Type B pancreatic cell (in vitro differentiated cells): ENCODE measurements around the gene FAM177B. TPM values are rescaled to one million over a fixed set of nuclear protein-coding genes. Genes with fewer than 3 reads are reported as not detected.

Experiments used
- DNase-seq: peaks from one replicate; pipeline ENCODE4 v3.0.0; 2021; ENCODE audit warnings: mixed read lengths; ENCODE audit not compliant: unreplicated experiment; ENCODE audit errors: extremely low spot score
- H3K27ac Mint-ChIP-seq: 2 replicates; pipeline ENCODE4 v1.8.0; 2021; ENCODE audit warnings: mild to moderate bottlenecking, mixed read lengths
- H3K27me3 Mint-ChIP-seq: 2 replicates; pipeline ENCODE4 v1.8.0; 2021; ENCODE audit warnings: mixed read lengths
- H3K36me3 Mint-ChIP-seq: 2 replicates; pipeline ENCODE4 v1.8.0; 2021; ENCODE audit warnings: mixed read lengths
- H3K4me1 Mint-ChIP-seq: one replicate; pipeline ENCODE4 v1.8.0; 2021; ENCODE audit warnings: mixed read lengths; ENCODE audit not compliant: unreplicated experiment
- H3K4me3 Mint-ChIP-seq: 2 replicates; pipeline ENCODE4 v1.8.0; 2021; ENCODE audit warnings: mild to moderate bottlenecking, mixed read lengths
- H3K9me3 Mint-ChIP-seq: 2 replicates; pipeline ENCODE4 v1.8.0; 2021; ENCODE audit warnings: mixed read lengths
- CTCF ChIP-seq: fragments of 200-600 bp; sonication (generic); conservative IDR thresholded peaks from 2 replicates; pipeline ENCODE4 v1.5.0; 2021; ENCODE audit warnings: antibody characterized with exemption, mild to moderate bottlenecking
- total RNA-seq: library from RNA; stranded (reverse); gene quantifications from 2 replicates; pipeline ENCODE4 v1.2.1, GENCODE V29; 2021; ENCODE audit warnings: low replicate concordance

FAM177B gene
- total RNA-seq, 1 donor from 2014 or later = 0.34 TPM

DNA sequence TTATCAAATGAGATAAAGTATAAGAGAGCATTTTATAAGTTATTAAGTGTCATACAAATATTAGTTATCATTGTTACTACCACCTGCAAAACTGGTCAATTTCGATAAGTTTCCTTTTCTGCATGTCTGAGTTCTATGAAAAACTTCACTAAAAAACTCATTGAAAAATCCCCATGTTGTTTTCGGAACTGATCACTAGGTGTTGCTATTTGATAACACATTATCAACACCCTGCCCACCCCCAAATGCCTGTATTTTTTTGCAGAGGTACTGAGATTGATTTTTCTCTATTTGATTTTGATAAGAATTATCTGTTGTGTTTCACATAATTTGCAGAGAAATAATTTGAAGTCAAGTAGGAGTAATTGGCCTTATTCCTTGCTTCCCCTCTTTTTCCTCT is 55.7 kb downstream of the FAM177B start:
- H3K4me3 Mint-ChIP-seq = no peak overlapping the region
- no peaks in the 10 kb centered on the region for H3K36me3 Mint-ChIP-seq
- no peak for DNase-seq
- H3K27ac Mint-ChIP-seq = no peak overlapping the region
- H3K9me3 Mint-ChIP-seq = no peaks in the 10 kb centered on the region
- TF ChIP-seq CTCF = peak; percentile 82
- peaks cover 6% of the 10 kb centered on the region for H3K27me3 Mint-ChIP-seq
- peaks cover 16% of the 10 kb centered on the region for H3K4me1 Mint-ChIP-seq

DNA sequence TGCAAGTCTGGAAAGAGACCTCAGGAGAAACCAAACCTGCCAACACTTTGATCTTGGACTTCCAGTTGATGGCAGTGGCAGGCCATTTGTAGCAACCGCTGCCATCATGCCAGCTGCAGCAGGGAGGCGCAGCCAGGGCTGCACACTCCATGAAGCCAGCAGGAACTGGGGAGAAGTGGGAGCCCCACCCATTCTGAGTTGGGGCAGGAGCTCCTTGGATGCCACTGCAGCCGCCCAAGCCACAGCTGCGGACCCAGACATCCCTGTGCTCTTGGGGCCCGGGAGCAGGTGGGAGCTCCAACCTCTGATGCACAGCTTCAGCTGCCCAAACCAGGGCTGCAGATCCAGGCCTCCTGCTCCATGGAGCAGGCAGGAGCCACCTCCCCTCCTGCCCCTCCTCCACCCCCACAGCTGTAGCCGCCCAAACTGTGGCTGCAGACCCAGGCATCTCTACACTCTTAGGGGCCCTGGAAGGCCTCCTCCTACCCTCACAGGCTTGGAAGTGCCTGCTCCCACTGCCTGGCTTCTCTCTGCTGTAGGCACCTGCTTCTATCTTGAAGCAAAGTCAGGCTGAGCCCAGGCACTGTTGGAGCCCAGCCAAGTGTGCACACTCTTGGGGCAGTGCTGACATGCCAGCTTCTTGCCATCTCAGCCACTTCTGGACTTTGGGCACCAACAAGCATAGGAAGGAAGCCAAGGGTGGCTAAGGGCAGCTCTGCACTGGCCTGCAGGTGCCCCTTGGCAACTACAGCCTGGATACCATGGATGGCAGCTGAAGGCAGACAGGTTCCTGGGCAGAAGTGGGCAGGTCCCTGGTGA is 57.9 kb downstream of the FAM177B start:
- no peak overlapping the region for H3K27ac Mint-ChIP-seq
- TF ChIP-seq CTCF = no peak
- DNase-seq = no peak
- H3K9me3 Mint-ChIP-seq = no peaks in the 10 kb centered on the region
- H3K4me3 Mint-ChIP-seq = no peak overlapping the region
- peaks cover 16% of the 10 kb centered on the region for H3K4me1 Mint-ChIP-seq
- H3K36me3 Mint-ChIP-seq = no peaks in the 10 kb centered on the region
- peaks cover 6% of the 10 kb centered on the region for H3K27me3 Mint-ChIP-seq

GRCh38 chr1:222798116-222798515 is 61.1 kb downstream of the FAM177B start:
- Mint-ChIP-seq H3K27me3 (no peaks in the 10 kb centered on the region), H3K4me3 (no peak overlapping the region), H3K9me3 (no peaks in the 10 kb centered on the region), H3K27ac (peak overlapping the region; percentile 53), H3K4me1 (peaks cover 17% of the 10 kb centered on the region), H3K36me3 (no peaks in the 10 kb centered on the region)
- no peak for DNase-seq
- TF ChIP-seq CTCF = no peak

DNA sequence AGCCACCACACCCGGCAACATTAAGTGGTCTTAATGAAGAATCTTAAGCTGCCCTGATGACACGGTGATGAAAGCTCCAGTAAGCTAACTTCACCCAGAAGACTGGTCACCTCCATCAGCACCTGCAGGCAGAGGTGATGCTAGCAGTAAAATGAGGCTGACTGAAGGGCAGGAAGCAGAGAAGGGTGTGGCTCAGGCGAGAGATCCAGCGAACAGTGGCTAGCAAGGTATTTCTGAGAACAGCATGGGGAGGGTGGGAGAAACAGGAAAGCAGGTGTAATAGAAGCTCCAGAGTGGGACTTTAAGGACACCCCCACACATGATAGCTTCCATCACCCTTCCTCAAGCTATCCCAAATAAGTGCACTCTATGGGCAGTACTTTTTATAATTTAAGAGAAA is 62.0 kb downstream of the FAM177B start:
- Mint-ChIP-seq H3K27ac (no peak overlapping the region), H3K9me3 (no peaks in the 10 kb centered on the region), H3K27me3 (no peaks in the 10 kb centered on the region), H3K4me3 (no peak overlapping the region), H3K4me1 (peaks cover 12% of the 10 kb centered on the region), H3K36me3 (no peaks in the 10 kb centered on the region)
- no peak for TF ChIP-seq CTCF
- DNase-seq = no peak

Other genes with a start within 250 kb of the FAM177B start
- gene HHIPL2, start 189.1 kb upstream of the FAM177B start, total RNA-seq = 0.14 and 2.4 TPM in 2 replicates
- 9.9 and 16.7 TPM in 2 replicates for gene TAF1A, start 147.3 kb upstream of the FAM177B start, total RNA-seq
- gene MIA3, start 119.1 kb upstream of the FAM177B start, total RNA-seq = 55.2 and 78.6 TPM in 2 replicates
- 40.2 and 54.0 TPM in 2 replicates for gene AIDA, start 24.7 kb upstream of the FAM177B start, total RNA-seq
- 32.5 and 41.4 TPM in 2 replicates for gene BROX, start 24.6 kb upstream of the FAM177B start, total RNA-seq
- gene DISP1, start 77.8 kb downstream of the FAM177B start, total RNA-seq = 4.9 and 15.8 TPM in 2 replicates